WTC11 (cell line): ENCODE results near the gene ZNF800. TPM values are rescaled to one million over a fixed set of nuclear protein-coding genes. Genes with fewer than 3 reads are reported as not detected.

Experiments used
- ATAC-seq: fragments of 200-7000 bp; cut with Tn5 transposase; 2 replicates; pipeline ENCODE4 v1.10.0; 2021; ENCODE audit warnings: mild to moderate bottlenecking, moderate library complexity
- CTCF ChIA-PET: fragments of 300-600 bp; sonication (Branson Sonifier 250); formaldehyde crosslinking; loops from one replicate; lab custom pipeline; 2021; ENCODE audit warnings: antibody characterized with exemption; lab: Charles Lee
- POLR2A ChIA-PET: fragments of 350-600 bp; sonication (Branson Sonifier 250); formaldehyde crosslinking; loops from one replicate; lab custom pipeline; 2021; ENCODE audit warnings: antibody characterized with exemption; lab: Charles Lee
- DNase-seq: peaks from one replicate; pipeline ENCODE4 v3.0.0; 2021; ENCODE audit warnings: low spot score
- H3K27ac Mint-ChIP-seq: 2 replicates; pipeline ENCODE4 v1.8.0; 2021; ENCODE audit warnings: mixed read lengths
- H3K27me3 Mint-ChIP-seq: 2 replicates; pipeline ENCODE4 v1.8.0; 2021; ENCODE audit warnings: low read depth, mild to moderate bottlenecking, moderate library complexity, mixed read lengths
- H3K36me3 Mint-ChIP-seq: 2 replicates; pipeline ENCODE4 v1.8.0; 2021; ENCODE audit warnings: mixed read lengths
- H3K4me1 Mint-ChIP-seq: 2 replicates; pipeline ENCODE4 v1.8.0; 2022; ENCODE audit warnings: mixed read lengths
- H3K4me3 Mint-ChIP-seq: 2 replicates; pipeline ENCODE4 v1.8.0; 2021; ENCODE audit warnings: mild to moderate bottlenecking, moderate library complexity, mixed read lengths
- H3K9me3 Mint-ChIP-seq: 2 replicates; pipeline ENCODE4 v1.8.0; 2021; ENCODE audit warnings: mixed read lengths
- ATF1 ChIP-seq: sonication (generic); formaldehyde crosslinking; IDR thresholded peaks from 2 replicates; pipeline ENCODE4 v1.8.1; 2023; ENCODE audit warnings: mild to moderate bottlenecking, moderate library complexity, missing genetic modification reagents
- FOXJ3 ChIP-seq: sonication (generic); formaldehyde crosslinking; IDR thresholded peaks from 2 replicates; pipeline ENCODE4 v1.9.0; 2021; ENCODE audit warnings: missing genetic modification reagents, mild to moderate bottlenecking, borderline replicate concordance
- FOXP1 ChIP-seq: sonication (generic); formaldehyde crosslinking; IDR thresholded peaks from 2 replicates; pipeline ENCODE4 v1.8.0; 2022; ENCODE audit warnings: missing genetic modification reagents, mild to moderate bottlenecking, moderate library complexity, borderline replicate concordance
- HMGA2 ChIP-seq: fragments of 250-450 bp; sonication (Bioruptor Pico); IDR thresholded peaks from 2 replicates; pipeline ENCODE4 v1.4.0; 2021; ENCODE audit warnings: mild to moderate bottlenecking, moderate library complexity
- JAZF1 ChIP-seq: fragments of 250-450 bp; sonication (Bioruptor Pico); IDR thresholded peaks from 2 replicates; pipeline ENCODE4 v1.9.0; 2021; ENCODE audit warnings: moderate library complexity, mild to moderate bottlenecking, inconsistent platforms
- MYBL2 ChIP-seq: sonication (generic); formaldehyde crosslinking; IDR thresholded peaks from 2 replicates; pipeline ENCODE4 v1.8.1; 2023; ENCODE audit warnings: mild to moderate bottlenecking, moderate library complexity, missing genetic modification reagents
- RELA ChIP-seq: sonication (generic); formaldehyde crosslinking; IDR thresholded peaks from 2 replicates; pipeline ENCODE4 v1.8.1; 2022; ENCODE audit warnings: missing genetic modification reagents, mild to moderate bottlenecking, borderline replicate concordance
- SMAD3 ChIP-seq: sonication (generic); formaldehyde crosslinking; IDR thresholded peaks from 2 replicates; pipeline ENCODE4 v1.8.0; 2022; ENCODE audit warnings: missing genetic modification reagents, mild to moderate bottlenecking, borderline replicate concordance
- SOX15 ChIP-seq: fragments of 250-450 bp; sonication (Bioruptor Pico); IDR thresholded peaks from 2 replicates; pipeline ENCODE4 v1.9.0; 2021; ENCODE audit warnings: mild to moderate bottlenecking
- TEAD1 ChIP-seq: sonication (generic); formaldehyde crosslinking; IDR thresholded peaks from 2 replicates; pipeline ENCODE4 v1.8.0; 2022; ENCODE audit warnings: mild to moderate bottlenecking, missing genetic modification reagents
- ZNF232 ChIP-seq: sonication (generic); formaldehyde crosslinking; IDR thresholded peaks from 2 replicates; pipeline ENCODE4 v1.8.0; 2022; ENCODE audit warnings: mild to moderate bottlenecking, missing genetic modification reagents
- ZNF396 ChIP-seq: fragments of 250-450 bp; sonication (Bioruptor Pico); IDR thresholded peaks from 2 replicates; pipeline ENCODE4 v1.8.0; 2021; ENCODE audit warnings: mild to moderate bottlenecking, moderate library complexity, borderline replicate concordance
- total RNA-seq: library from RNA; stranded (reverse); gene quantifications from 3 replicates; pipeline ENCODE4 v1.2.3, GENCODE V29; 2021
- TF ChIP-seq, protein P1 (sequence below): sonication (generic); formaldehyde crosslinking; conservative IDR thresholded peaks from 2 replicates; pipeline ENCODE4 v1.8.1; 2022; ENCODE audit warnings: mild to moderate bottlenecking, missing genetic modification reagents
- TF ChIP-seq, protein P2 (sequence below): sonication (generic); formaldehyde crosslinking; IDR thresholded peaks from 2 replicates; pipeline ENCODE4 v1.8.1; 2022; ENCODE audit warnings: mild to moderate bottlenecking, moderate library complexity, missing genetic modification reagents
- TF ChIP-seq, protein P3 (sequence below): sonication (generic); formaldehyde crosslinking; IDR thresholded peaks from 2 replicates; pipeline ENCODE4 v1.8.1; 2022; ENCODE audit warnings: missing genetic modification reagents, borderline replicate concordance
- TF ChIP-seq, protein P4 (sequence below): fragments of 250-450 bp; sonication (Bioruptor Pico); IDR thresholded peaks from 2 replicates; pipeline ENCODE4 v1.9.0; 2021; ENCODE audit warnings: moderate library complexity, mild to moderate bottlenecking, inconsistent platforms, borderline replicate concordance
- TF ChIP-seq, protein P5 (sequence below): fragments of 250-450 bp; sonication (Bioruptor Pico); IDR thresholded peaks from 2 replicates; pipeline ENCODE4 v1.9.0; 2021; ENCODE audit warnings: mild to moderate bottlenecking
- TF ChIP-seq, protein P6 (sequence below): fragments of 250-450 bp; sonication (Bioruptor Pico); IDR thresholded peaks from 2 replicates; pipeline ENCODE4 v2.1.2; 2022; ENCODE audit warnings: mild to moderate bottlenecking, moderate library complexity

The ZNF800 gene
- total RNA-seq, 1 experiment from 2014 or later, result 5.7 TPM

DNA sequence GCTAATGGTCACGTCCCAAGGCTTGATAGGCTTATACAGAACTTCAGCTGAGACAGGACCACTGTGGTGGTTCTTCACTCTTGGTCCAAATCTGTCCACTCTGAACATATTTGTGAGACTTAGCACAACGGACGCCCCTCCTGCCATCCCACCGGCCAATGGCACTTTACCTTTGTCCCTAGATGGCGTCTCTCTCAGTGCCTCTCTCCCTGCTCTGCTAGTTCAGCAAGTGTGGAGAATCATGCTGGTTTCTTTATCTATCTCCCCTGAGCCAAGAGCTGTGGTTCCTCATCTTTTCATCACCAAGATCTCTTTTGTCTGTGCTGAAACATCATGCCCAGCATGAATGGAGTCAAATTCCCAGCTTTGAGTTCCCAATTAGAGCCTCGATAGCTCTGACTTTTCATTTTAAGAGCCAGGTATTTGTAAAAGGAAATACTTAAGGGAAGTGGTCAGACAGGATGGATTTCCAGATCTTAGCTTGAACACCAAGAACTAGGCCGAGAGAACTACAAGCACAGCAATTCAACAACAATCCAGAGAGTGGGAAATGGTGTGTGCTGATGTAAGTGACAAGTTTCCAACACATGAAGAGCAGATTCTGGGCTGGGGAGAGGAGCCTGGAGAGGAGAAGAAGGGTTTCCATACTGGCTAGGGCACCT, 69.5 kb downstream of the ZNF800 start:
- H3K4me3 Mint-ChIP-seq, result no peak overlapping the region
- TF ChIP-seq SMAD3 (CRISPR knock-in tag) (no peak), HMGA2 (CRISPR knock-in tag) (no peak), ZNF232 (CRISPR knock-in tag) (no peak), RELA (CRISPR knock-in tag) (no peak), MYBL2 (CRISPR knock-in tag) (no peak)
- TF ChIP-seq, protein P1, sequence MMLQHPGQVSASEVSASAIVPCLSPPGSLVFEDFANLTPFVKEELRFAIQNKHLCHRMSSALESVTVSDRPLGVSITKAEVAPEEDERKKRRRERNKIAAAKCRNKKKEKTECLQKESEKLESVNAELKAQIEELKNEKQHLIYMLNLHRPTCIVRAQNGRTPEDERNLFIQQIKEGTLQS (CRISPR knock-in tag), result no peak
- TF ChIP-seq, protein P2, sequence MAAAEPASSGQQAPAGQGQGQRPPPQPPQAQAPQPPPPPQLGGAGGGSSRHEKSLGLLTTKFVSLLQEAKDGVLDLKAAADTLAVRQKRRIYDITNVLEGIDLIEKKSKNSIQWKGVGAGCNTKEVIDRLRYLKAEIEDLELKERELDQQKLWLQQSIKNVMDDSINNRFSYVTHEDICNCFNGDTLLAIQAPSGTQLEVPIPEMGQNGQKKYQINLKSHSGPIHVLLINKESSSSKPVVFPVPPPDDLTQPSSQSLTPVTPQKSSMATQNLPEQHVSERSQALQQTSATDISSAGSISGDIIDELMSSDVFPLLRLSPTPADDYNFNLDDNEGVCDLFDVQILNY (CRISPR knock-in tag), result no peak
- TF ChIP-seq, protein P3, sequence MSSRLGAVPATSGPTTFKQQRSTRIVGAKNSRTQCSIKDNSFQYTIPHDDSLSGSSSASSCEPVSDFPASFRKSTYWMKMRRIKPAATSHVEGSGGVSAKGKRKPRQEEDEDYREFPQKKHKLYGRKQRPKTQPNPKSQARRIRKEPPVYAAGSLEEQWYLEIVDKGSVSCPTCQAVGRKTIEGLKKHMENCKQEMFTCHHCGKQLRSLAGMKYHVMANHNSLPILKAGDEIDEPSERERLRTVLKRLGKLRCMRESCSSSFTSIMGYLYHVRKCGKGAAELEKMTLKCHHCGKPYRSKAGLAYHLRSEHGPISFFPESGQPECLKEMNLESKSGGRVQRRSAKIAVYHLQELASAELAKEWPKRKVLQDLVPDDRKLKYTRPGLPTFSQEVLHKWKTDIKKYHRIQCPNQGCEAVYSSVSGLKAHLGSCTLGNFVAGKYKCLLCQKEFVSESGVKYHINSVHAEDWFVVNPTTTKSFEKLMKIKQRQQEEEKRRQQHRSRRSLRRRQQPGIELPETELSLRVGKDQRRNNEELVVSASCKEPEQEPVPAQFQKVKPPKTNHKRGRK (CRISPR knock-in tag), result no peak
- DNase-seq (no peak), ATAC-seq (peak; percentile 75)
- H3K9me3 Mint-ChIP-seq, result no peaks in the 10 kb centered on the region
- 0 out of 2 replicates have a peak, but pooled peaks cover 3% of the 10 kb centered on the region for H3K4me1 Mint-ChIP-seq
- POLR2A ChIA-PET, result no interaction called here
- no peaks in the 10 kb centered on the region for H3K36me3 Mint-ChIP-seq
- CTCF ChIA-PET, result interaction anchor here (0.7 to 1.5 kb wide), 5 partner anchors 19 to 69 kb away, joined by 3 to 8 read pairs (median 3); no protein-coding TSS in a partner anchor
- H3K27ac Mint-ChIP-seq, result no peak overlapping the region
- peaks cover 45% of the 10 kb centered on the region for H3K27me3 Mint-ChIP-seq

DNA sequence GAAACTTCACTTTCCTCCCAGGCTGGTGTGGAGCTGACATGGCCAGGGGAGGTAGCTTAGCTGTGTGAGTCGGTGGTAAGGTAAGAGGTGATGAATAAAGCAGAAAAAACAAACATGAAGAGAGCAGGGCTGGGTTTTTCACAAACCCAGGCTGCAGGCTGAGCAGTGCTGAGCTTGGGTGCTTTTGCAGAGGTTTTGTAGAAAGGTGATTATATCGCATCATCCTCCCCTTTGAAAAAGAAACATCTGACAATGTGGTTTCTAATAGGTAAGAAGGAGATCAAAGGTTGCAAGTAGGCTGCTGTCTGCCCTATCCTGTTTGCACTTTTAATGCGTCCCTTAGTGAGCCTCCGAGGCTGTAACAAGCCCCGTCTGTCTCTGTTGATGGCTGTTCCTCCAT, 70.2 kb downstream of the ZNF800 start:
- DNase-seq (no peak), ATAC-seq (peak; percentile 32; the same call in 1 of the 2 replicates)
- ChIA-PET POLR2A (no interaction called here), CTCF (interaction anchor here (1.3 to 1.5 kb wide), 2 partner anchors 18 to 25 kb away, joined by 7 to 8 read pairs; no protein-coding TSS in a partner anchor)
- Mint-ChIP-seq H3K27ac (no peak overlapping the region), H3K4me3 (no peak overlapping the region), H3K27me3 (peaks cover 43% of the 10 kb centered on the region), H3K4me1 (0 out of 2 replicates have a peak, but pooled peaks cover 3% of the 10 kb centered on the region), H3K9me3 (peaks cover 4% of the 10 kb centered on the region), H3K36me3 (no peaks in the 10 kb centered on the region)
- TF ChIP-seq ATF1 (no peak), TEAD1 (CRISPR knock-in tag) (no peak), SOX15 (CRISPR knock-in tag) (no peak), FOXP1 (CRISPR knock-in tag) (no peak), JAZF1 (CRISPR knock-in tag) (no peak), FOXJ3 (CRISPR knock-in tag) (no peak), ZNF396 (CRISPR knock-in tag) (no peak)
- TF ChIP-seq, protein P2 (CRISPR knock-in tag), result no peak
- TF ChIP-seq, protein P4, sequence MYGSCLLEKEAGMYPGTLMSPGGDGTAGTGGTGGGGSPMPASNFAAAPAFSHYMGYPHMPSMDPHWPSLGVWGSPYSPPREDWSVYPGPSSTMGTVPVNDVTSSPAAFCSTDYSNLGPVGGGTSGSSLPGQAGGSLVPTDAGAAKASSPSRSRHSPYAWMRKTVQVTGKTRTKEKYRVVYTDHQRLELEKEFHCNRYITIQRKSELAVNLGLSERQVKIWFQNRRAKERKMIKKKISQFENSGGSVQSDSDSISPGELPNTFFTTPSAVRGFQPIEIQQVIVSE, result no peak
- TF ChIP-seq, protein P5, sequence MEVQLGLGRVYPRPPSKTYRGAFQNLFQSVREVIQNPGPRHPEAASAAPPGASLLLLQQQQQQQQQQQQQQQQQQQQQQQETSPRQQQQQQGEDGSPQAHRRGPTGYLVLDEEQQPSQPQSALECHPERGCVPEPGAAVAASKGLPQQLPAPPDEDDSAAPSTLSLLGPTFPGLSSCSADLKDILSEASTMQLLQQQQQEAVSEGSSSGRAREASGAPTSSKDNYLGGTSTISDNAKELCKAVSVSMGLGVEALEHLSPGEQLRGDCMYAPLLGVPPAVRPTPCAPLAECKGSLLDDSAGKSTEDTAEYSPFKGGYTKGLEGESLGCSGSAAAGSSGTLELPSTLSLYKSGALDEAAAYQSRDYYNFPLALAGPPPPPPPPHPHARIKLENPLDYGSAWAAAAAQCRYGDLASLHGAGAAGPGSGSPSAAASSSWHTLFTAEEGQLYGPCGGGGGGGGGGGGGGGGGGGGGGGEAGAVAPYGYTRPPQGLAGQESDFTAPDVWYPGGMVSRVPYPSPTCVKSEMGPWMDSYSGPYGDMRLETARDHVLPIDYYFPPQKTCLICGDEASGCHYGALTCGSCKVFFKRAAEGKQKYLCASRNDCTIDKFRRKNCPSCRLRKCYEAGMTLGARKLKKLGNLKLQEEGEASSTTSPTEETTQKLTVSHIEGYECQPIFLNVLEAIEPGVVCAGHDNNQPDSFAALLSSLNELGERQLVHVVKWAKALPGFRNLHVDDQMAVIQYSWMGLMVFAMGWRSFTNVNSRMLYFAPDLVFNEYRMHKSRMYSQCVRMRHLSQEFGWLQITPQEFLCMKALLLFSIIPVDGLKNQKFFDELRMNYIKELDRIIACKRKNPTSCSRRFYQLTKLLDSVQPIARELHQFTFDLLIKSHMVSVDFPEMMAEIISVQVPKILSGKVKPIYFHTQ (CRISPR knock-in tag), result no peak
- TF ChIP-seq, protein P6, sequence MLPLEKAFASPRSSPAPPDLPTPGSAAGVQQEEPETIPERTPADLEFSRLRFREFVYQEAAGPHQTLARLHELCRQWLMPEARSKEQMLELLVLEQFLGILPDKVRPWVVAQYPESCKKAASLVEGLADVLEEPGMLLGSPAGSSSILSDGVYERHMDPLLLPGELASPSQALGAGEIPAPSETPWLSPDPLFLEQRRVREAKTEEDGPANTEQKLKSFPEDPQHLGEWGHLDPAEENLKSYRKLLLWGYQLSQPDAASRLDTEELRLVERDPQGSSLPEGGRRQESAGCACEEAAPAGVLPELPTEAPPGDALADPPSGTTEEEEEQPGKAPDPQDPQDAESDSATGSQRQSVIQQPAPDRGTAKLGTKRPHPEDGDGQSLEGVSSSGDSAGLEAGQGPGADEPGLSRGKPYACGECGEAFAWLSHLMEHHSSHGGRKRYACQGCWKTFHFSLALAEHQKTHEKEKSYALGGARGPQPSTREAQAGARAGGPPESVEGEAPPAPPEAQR, result no peak
